H9 (cell line): ENCODE measurements around the gene TFAP2E. TPM values are rescaled to one million over a fixed set of nuclear protein-coding genes. Genes with fewer than 3 reads are reported as not detected.

ENCODE experiments used
- DNase-seq: peaks from one replicate; pipeline ENCODE4 v3.0.0-alpha.2; 2017
- H2AFZ ChIP-seq: one replicate; pipeline ENCODE4 v1.6.1; 2013; ENCODE audit warnings: mild to moderate bottlenecking, low read length, control low read depth, moderate library complexity
- H2AK5ac ChIP-seq: 2 replicates; pipeline ENCODE4 v1.6.1; 2013; ENCODE audit warnings: low read length, control low read depth, mixed read lengths; ENCODE audit not compliant: insufficient read length
- H2BK120ac ChIP-seq: one replicate; pipeline ENCODE4 v1.6.1; 2013; ENCODE audit warnings: low read depth, mild to moderate bottlenecking, low read length, control low read depth, inconsistent platforms; ENCODE audit not compliant: poor library complexity, severe bottlenecking
- H2BK12ac ChIP-seq: 2 replicates; pipeline ENCODE4 v1.6.1; 2013; ENCODE audit warnings: low read length, control low read depth, mixed read lengths, low read depth; ENCODE audit not compliant: insufficient read length
- H2BK15ac ChIP-seq: 2 replicates; pipeline ENCODE4 v1.6.1; 2013; ENCODE audit warnings: low read depth, low read length, control low read depth
- H2BK20ac ChIP-seq: one replicate; pipeline ENCODE4 v1.6.1; 2013; ENCODE audit warnings: low read depth, mild to moderate bottlenecking, low read length, control low read depth, inconsistent platforms; ENCODE audit not compliant: poor library complexity, severe bottlenecking
- H2BK5ac ChIP-seq: 2 replicates; pipeline ENCODE4 v1.6.1; 2013; ENCODE audit warnings: low read length, control low read depth, mixed read lengths; ENCODE audit not compliant: insufficient read length
- H3K14ac ChIP-seq: 2 replicates; pipeline ENCODE4 v1.6.1; 2013; ENCODE audit warnings: low read length, control low read depth; ENCODE audit not compliant: insufficient read depth
- H3K18ac ChIP-seq: 2 replicates; pipeline ENCODE4 v1.6.1; 2013; ENCODE audit warnings: low read depth, mild to moderate bottlenecking, mixed read lengths, low read length, control low read depth; ENCODE audit not compliant: insufficient read length
- H3K23ac ChIP-seq: 2 replicates; pipeline ENCODE4 v1.6.1; 2013; ENCODE audit warnings: low read length, control low read depth, mixed read lengths, low read depth; ENCODE audit not compliant: insufficient read length
- H3K23me2 ChIP-seq: 2 replicates; pipeline ENCODE4 v1.6.1; 2013; ENCODE audit warnings: low read depth, mild to moderate bottlenecking, mixed read lengths, low read length, control low read depth; ENCODE audit not compliant: insufficient read length, poor library complexity, severe bottlenecking
- H3K27ac ChIP-seq: 2 replicates; pipeline ENCODE4 v1.5.1; 2013; ENCODE audit warnings: low read length, control low read depth, mixed read lengths, low read depth; ENCODE audit not compliant: insufficient read length
- H3K27me3 ChIP-seq: 2 replicates; pipeline ENCODE4 v1.6.1; 2013; ENCODE audit warnings: low read length, control low read depth, inconsistent platforms; ENCODE audit not compliant: insufficient read depth
- H3K4ac ChIP-seq: 2 replicates; pipeline ENCODE4 v1.6.1; 2013; ENCODE audit warnings: low read depth, mild to moderate bottlenecking, control low read depth, inconsistent platforms, low read length, moderate library complexity
- H3K4me1 ChIP-seq: 2 replicates; pipeline ENCODE4 v1.6.1; 2013; ENCODE audit warnings: low read length, control low read depth, inconsistent platforms; ENCODE audit not compliant: insufficient read depth
- H3K4me2 ChIP-seq: 2 replicates; pipeline ENCODE4 v1.6.1; 2013; ENCODE audit warnings: low read length, control low read depth, mixed read lengths; ENCODE audit not compliant: insufficient read length, insufficient read depth
- H3K56ac ChIP-seq: 2 replicates; pipeline ENCODE4 v1.6.1; 2013; ENCODE audit warnings: low read depth, mild to moderate bottlenecking, mixed read lengths, low read length, control low read depth; ENCODE audit not compliant: insufficient read length
- H3K79me1 ChIP-seq: 2 replicates; pipeline ENCODE4 v1.6.1; 2013; ENCODE audit warnings: low read depth, mild to moderate bottlenecking, moderate library complexity, low read length, control low read depth, inconsistent platforms; ENCODE audit not compliant: insufficient read depth, poor library complexity, severe bottlenecking
- H3K79me2 ChIP-seq: 2 replicates; pipeline ENCODE4 v1.6.1; 2013; ENCODE audit warnings: low read length, control low read depth, inconsistent platforms; ENCODE audit not compliant: insufficient read depth
- H3K9ac ChIP-seq: 2 replicates; pipeline ENCODE4 v1.6.1; 2013; ENCODE audit warnings: low read length, control low read depth, mixed read lengths; ENCODE audit not compliant: insufficient read length; ENCODE audit errors: extremely low read depth
- H3K9me3 ChIP-seq: one replicate; pipeline ENCODE4 v1.6.1; 2013; ENCODE audit warnings: low read depth, low read length, inconsistent platforms; ENCODE audit not compliant: control insufficient read depth
- H3T11ph ChIP-seq: one replicate; pipeline ENCODE4 v1.6.1; 2013; ENCODE audit warnings: mild to moderate bottlenecking, low read length, control low read depth, inconsistent platforms
- H4K20me1 ChIP-seq: one replicate; pipeline ENCODE4 v1.6.1; 2013; ENCODE audit not compliant: control insufficient read depth, insufficient read length, insufficient read depth
- H4K5ac ChIP-seq: 2 replicates; pipeline ENCODE4 v1.6.1; 2013; ENCODE audit warnings: low read depth, mild to moderate bottlenecking, mixed read lengths, low read length, control low read depth; ENCODE audit not compliant: insufficient read length
- H4K8ac ChIP-seq: replicated peaks from 2 replicates; pipeline ENCODE4 v1.6.1; 2013; ENCODE audit warnings: low read length, control low read depth, mixed read lengths, low read depth; ENCODE audit not compliant: insufficient read length
- H4K91ac ChIP-seq: 2 replicates; pipeline ENCODE4 v1.6.1; 2013; ENCODE audit warnings: low read depth, mild to moderate bottlenecking, moderate library complexity, mixed read lengths, low read length, control low read depth; ENCODE audit not compliant: insufficient read length
- H3K27ac Mint-ChIP-seq, 3 experiments: 2 replicates in 2 of 3; 3 replicates in 1 of 3; pipeline ENCODE4 v1.8.0; 2020 to 2021; ENCODE audit warnings: mixed read lengths in 3 of 3, mild to moderate bottlenecking in 1 of 3, moderate library complexity in 1 of 3
- H3K27me3 Mint-ChIP-seq: 2 replicates; pipeline ENCODE4 v1.8.0; 2021; ENCODE audit warnings: low read depth, mild to moderate bottlenecking, moderate library complexity, mixed read lengths
- H3K36me3 Mint-ChIP-seq, 3 experiments: 2 replicates in 2 of 3; 3 replicates in 1 of 3; pipeline ENCODE4 v1.8.0; 2020 to 2021; ENCODE audit warnings: low read depth in 3 of 3, mixed read lengths in 3 of 3; ENCODE audit not compliant: insufficient read depth in 1 of 3
- H3K4me1 Mint-ChIP-seq, 2 experiments: 2 replicates each; pipeline ENCODE4 v1.8.0; 2020; ENCODE audit warnings: mixed read lengths in 2 of 2
- H3K4me3 Mint-ChIP-seq, 2 experiments: 2 replicates in 1 of 2; 3 replicates in 1 of 2; pipeline ENCODE4 v1.8.0; 2020 to 2021; ENCODE audit warnings: mild to moderate bottlenecking in 2 of 2, mixed read lengths in 2 of 2, moderate library complexity in 1 of 2
- H3K9me3 Mint-ChIP-seq, 2 experiments: 2 replicates in 1 of 2; 3 replicates in 1 of 2; pipeline ENCODE4 v1.8.0; 2020; ENCODE audit warnings: mild to moderate bottlenecking in 2 of 2, mixed read lengths in 2 of 2, moderate library complexity in 1 of 2
- CTCF ChIP-seq: fragments of 200-600 bp; sonication (generic); conservative IDR thresholded peaks from 3 replicates; pipeline ENCODE4 v1.8.0; 2021; ENCODE audit warnings: antibody characterized with exemption, mild to moderate bottlenecking
- WGBS: extraction: QIAGEN DNeasy Blood & Tissue Kit; methylation state at CpG from one replicate; pipeline ENCODE4 v1.1.7; 2013; ENCODE audit warnings: missing lambda C conversion rate, low lambda C conversion rate, mixed read lengths; ENCODE audit not compliant: insufficient read length; ENCODE audit errors: extremely low coverage; 5-methylcytosine and 5-hydroxymethylcytosine counted together
- total RNA-seq: library from RNA; stranded (reverse); gene quantifications from 2 replicates; pipeline ENCODE4 v1.2.1, GENCODE V29; 2021

The TFAP2E gene
- total RNA-seq, 1 experiment from 2014 or later: 0.70 TPM

DNA sequence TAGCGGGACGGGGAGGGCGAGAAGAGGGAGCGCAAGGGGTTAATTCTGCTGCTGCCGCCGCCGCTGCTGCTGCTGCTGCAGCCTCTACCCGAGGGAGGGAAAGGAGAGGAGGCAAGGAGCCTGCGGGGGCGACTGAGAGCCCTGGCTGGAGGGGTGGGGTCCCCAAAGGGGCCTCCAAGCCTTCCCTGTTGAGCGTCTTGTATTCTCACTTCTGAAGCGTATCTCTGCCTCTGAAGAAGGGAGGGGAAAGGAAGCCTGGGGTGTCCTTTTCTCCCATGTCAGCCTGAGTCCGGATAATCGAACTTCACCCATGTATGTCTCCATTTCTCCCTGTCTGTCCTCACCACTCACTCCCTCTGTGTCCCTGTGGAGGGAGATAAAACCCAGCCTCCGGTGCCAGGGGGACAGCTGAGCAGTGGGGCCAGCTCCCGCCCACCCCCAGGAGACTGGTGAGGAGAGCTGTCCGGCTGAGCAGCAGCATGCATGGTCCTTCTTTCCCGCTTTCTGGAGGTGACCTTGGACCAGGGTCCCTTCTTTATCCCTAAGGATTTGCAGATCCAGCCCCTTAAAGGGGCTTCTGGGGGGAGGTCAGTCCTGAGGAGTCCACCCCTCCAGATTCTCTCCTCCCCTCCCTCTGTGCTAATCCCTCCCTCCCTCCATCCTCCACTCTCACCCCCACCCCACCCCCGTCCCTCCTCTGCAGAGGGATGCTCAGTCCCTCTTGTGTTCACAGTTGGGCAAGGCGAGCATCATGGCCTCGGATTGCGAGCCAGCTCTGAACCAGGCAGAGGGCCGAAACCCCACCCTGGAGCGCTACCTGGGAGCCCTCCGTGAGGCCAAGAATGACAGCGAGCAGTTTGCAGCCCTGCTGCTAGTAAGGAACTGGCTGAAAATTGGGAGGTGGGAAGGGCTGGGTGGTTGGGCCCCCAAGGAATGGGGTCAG lies 14.5 kb upstream of the TFAP2E start:
- Histone ChIP-seq H3K4me1 (peaks cover 6% of the 10 kb centered on the region; the same call in 1 of the 2 replicates), H2BK12ac (no peak overlapping the region), H3K56ac (no peak overlapping the region), H4K20me1 (no peaks in the 10 kb centered on the region), H3K23me2 (peaks cover 21% of the 10 kb centered on the region), H2BK15ac (no peak overlapping the region), H3K9me3 (no peaks in the 10 kb centered on the region), H3K18ac (no peak overlapping the region), H3T11ph (no peak overlapping the region), H3K27me3 (no peaks in the 10 kb centered on the region), H3K27ac (no peak overlapping the region), H4K5ac (no peak overlapping the region), H3K14ac (peak overlapping the region; percentile 39; the same call in 1 of the 2 replicates), H3K9ac (peak overlapping the region; percentile 76), H3K79me2 (peaks cover 6% of the 10 kb centered on the region; the same call in 1 of the 2 replicates), H3K4me2 (peak overlapping the region; percentile 94), H2AK5ac (no peak overlapping the region), H3K23ac (no peak overlapping the region), H3K4ac (no peak overlapping the region), H3K79me1 (no peaks in the 10 kb centered on the region), H4K91ac (no peak overlapping the region), H2BK20ac (no peak overlapping the region), H2AFZ (no peak overlapping the region), H2BK120ac (no peak overlapping the region), H4K8ac (peak overlapping the region; percentile 63), H2BK5ac (no peak overlapping the region)
- DNase-seq: no peak
- no peak for TF ChIP-seq CTCF
- Mint-ChIP-seq H3K36me3 (peaks cover 20 to 42% (median 31%) of the 10 kb centered on the region in 3 experiments; a peak in 6 of 7 replicates), H3K27ac (peak overlapping the region; percentile 92 to 98 (median 97)), H3K4me1 (peaks cover 40 to 49% of the 10 kb centered on the region in 2 experiments), H3K9me3 (peaks cover 0 to 4% of the 10 kb centered on the region in 2 experiments; a peak in 2 of 5 replicates), H3K4me3 (peak overlapping the region; percentile 91 to 98), H3K27me3 (no peaks in the 10 kb centered on the region)
- no CpG with 5 or more reads among the region's 26 CpGs for WGBS
